HG02623 (cell line): ENCODE data around the gene TMEM181.
"Not testable (repeated sequence)": the region's sequence is repeated elsewhere in the genome, so short reads cannot be mapped to it uniquely, and the experiment has no call there.

ENCODE experiments used
- ATAC-seq: cut with Tn5 transposase; IDR thresholded peaks from one replicate; pipeline ENCODE4 v1.9.1; 2021; ENCODE audit warnings: moderate library complexity; ENCODE audit not compliant: unreplicated experiment

Gene TMEM181

DNA sequence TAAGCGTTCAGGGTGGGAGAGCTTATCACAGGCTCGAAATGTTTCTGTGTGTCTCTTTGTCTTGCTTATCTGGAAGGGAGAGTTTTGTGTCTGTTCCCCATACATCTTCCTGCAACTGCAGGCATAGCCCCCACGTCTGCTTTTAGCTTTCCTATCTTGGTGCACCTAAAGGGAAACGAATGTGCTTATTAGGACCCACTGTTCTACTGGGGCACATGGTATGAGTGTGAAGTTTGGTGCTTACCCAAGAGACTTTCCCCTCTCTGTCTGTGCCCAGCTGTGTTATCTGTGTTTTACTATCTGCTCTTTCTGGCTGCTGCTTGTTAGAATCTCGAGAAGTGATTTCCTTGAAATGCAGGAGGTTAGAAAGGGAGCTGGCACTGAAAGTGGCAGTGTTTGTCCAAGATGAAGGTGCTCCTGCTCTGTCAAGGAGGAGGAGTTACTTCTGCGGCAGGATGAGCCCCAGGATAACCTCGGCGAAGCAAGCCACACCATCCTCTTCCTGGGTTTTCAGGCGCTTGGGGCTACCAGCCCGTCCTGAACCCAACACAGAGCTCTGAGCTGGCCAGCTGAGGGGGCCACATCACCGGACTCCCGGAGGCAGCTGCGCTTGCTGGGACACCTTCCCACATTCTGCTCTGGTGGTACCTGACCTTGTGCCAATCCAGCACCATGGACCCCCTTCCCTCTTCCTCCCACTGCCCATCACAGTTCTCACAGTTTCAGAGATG lies 61.2 kb downstream of the TMEM181 start:
- ATAC-seq: no peak

DNA sequence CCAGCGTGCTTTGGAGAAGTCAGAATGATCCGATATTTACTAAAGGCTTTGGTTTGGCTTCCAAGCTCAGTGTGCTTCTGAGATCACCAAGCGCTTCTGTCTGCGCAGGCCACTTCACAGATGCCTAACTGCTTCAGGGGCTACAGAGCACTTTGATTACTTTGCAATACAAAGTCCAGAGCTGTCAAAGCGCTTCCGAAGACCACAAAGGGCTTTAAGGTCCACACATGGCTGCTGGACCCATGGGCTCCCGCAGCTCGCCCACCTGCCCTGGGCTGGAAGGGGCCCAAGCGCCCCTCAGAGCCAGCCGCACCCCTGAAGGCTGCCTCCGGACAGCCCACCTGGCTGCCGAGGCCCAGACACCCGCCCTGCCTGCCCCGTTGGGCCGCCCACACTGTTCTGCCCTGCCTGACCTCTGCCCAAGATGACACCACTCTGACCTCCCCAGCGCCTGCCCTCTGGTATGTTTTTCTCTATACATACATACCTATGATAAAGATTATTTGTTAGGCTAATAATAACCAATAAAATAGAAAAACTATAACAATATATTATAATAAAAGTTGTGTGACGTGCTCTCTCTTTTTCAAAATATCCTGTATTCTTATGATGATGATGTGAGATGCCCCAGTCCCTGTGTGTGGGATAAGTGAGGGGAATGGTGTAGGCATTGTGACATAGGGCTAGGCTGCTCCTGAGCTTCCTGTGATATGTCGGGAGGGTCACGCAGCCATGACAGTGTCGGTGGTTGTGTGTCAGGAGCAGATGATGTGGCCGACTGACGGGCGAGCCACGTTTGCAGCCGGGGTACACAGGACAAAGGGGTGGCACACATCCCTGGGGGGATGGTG lies 62.0 kb downstream of the TMEM181 start:
- ATAC-seq: no peak

- no peak for ATAC-seq
Observed at GRCh38 chr6:158622545-158623190, 62.8 kb downstream of the TMEM181 start.

GRCh38 chr6:158624684-158625682 lies 65.1 kb downstream of the TMEM181 start:
- ATAC-seq: no peak

- no peak for ATAC-seq
Observed at GRCh38 chr6:158625881-158626305, 66.0 kb downstream of the TMEM181 start.

DNA sequence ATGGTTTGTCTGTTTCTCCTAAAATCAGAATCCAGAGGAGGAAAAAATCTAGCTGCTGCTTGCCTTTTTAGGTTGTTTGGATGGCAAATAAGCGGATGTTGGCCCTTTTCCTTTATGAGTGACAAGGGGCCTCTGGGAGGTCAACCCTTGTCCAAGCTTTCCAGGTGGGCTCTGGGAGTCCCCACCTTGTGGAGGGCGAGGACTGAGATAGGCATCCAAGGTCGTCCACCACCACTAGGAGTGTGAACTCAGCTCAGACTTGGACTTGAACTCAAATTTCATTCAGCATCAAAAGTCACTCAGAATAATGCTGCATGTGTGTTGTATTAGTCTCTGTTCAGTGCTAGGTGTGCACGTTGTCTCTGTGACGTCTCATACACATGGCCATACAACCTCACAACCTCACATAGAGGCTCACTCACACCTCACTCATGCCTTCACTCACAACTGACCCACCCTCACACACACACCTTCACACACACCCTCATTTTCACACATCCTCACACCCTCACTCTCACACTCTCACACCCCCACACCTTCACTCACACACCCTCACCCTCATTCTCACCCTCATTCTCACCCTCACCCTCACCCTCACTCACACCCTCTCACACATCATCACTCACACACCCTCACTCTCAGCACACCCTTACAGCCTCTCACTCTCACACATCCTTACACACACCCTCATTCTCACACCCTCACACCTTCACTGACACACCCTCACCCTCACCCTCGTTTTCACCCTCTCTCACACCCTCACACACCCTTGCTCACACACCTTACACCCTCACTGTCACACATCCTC lies 66.7 kb downstream of the TMEM181 start:
- no peak for ATAC-seq

GRCh38 chr6:158627168-158627939 lies 67.5 kb downstream of the TMEM181 start:
- ATAC-seq: no peak

DNA sequence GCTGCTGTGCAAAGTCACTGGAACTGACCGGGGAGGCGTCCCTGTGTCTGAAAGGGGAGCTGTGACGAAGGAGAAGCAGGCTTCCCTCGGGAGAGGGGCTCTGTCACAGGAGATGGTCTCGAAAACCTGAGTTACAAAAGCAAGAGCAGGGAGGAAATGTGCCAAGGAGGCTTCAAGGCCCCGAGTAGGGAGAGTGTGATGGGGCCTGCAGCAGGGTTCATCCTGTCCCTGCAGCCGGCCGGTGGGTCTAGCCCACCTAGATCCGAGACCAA lies 68.0 kb downstream of the TMEM181 start:
- no peak for ATAC-seq

DNA sequence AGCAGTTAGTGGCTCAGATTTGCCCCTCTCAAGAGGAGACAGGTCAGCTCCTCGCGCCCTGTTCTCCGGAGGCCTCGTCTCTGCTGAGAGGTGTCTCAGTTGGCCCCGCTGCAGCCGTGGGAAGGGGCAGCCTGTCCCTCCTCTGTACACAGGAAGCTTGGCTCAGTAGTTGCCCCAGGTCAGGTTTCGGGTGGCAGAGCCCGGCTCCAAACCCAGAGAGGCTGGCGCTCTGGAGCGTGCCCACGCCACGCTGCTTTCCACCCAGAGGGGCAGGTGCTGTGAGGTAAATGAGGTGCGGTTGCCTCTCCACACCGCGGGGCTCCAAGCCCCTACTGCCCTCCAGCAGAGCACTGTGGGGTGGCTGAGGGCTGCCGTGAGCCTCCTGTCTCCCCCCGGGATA lies 68.7 kb downstream of the TMEM181 start:
- ATAC-seq: no peak

GRCh38 chr6:158629367-158630221 lies 69.7 kb downstream of the TMEM181 start:
- no peak for ATAC-seq

DNA sequence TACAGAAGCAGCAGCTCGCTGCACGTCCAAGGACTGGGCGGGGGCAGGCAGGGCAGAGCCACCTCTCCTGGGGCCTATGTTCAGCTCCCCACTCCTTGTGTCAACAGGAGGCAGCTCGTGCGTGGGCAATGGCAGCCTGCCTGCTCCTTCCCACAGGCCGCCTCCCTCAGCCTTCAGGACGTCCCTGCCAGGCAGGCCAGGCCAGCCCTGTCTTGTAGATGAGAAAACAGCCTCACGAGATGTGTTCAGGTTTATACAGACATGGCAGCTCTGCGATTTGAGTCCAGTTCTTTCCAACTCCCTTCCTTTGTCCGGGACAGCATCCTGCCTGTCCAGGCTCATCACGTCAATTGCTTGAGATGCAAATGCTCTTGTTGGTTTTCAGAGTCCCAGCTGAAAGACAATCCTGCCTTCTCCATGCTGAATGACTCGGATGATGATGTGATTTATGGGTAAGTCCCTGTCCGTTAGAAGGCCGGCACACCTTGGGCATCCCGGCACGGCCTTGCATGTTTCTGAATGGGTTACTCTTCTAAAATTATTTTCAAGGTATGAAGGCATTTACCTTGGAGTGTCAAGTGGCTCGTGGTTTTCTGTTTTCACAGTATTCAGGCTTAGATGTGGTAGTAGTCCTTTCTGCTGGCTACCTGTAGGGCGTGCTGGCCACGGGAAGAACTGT lies 71.2 kb downstream of the TMEM181 start:
- ATAC-seq: no peak

DNA sequence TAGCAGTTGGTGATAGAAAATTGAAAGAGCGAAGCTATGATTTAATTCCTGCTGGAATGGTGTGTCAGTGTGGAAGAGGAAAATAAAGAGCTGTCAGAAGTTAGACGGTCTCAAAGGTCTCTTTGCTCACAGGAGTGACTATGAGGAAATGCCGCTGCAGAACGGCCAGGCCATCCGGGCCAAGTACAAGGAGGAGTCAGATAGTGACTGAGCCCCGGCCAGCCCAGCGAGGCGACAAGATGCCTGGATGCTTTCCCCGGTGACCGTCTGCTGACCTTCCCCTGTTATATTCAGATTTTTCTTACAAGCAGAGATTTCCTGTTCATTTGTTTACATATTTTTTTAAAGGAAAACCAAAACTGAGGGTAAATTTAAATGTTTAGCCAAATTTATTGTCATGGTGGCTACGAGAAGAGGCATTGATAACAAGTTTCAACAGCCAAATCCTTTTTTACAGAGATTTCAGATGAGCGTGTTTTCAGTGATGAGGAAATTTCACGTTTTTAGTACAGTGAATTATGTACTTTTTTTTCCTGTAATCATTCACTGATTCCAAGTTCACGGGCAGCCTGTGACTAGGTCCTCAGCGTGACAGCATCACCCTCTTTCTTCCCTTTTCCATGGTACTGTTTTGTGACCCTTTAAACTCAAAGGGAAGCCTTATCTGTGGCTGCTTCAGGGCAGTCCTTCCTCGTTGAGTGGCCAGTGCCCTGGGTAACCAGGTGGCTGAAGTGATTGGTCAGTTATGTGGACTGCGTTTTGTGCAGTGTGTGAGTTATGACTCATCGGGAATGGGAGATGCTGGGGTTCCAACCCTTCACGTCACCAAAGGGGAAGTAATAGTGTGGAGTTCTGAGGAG lies 72.0 kb downstream of the TMEM181 start:
- no peak for ATAC-seq

GRCh38 chr6:158632538-158633119 lies 72.7 kb downstream of the TMEM181 start:
- not testable (repeated sequence) for ATAC-seq

- ATAC-seq: no peak
Observed at GRCh38 chr6:158633127-158633526, 73.2 kb downstream of the TMEM181 start.

DNA sequence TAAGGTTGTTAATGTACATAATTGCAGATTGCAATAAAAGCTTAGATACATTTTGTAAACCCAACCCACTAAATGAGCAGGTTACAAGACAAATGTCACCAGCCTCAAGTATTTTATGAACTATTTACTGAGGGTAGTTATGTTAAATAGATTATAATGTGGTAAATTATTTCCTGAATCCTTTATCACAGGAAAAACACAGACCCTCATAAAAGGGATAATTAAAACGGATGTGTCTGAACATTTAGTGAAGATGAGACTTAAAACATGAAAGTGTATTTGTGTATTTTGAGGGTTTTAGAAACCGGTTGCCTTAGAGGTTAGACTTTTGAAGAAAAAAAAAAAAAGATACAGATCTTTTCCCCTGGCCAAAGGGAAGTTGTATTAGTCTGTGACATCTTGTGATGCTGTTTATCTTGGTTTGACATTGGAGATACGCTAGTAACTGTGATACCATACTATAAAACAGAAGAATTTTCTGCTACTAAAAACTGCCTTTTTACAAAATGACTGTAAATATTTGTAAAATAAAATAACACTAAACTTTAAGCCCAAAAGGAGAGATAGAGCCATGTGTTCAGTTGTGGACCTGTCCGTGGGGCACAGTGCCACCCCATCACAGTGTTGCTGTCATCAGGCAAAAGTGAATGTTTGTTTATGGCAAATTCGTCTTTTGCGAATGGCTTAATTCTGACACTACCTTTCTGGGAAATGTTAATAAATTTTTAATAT lies 75.0 kb downstream of the TMEM181 start:
- ATAC-seq: no peak
